NCI-H2081 (cell line): Measurements from ENCODE around the gene DIDO1.

Experiments used
- DNase-seq, 2 experiments: peaks; one replicate each; lab custom pipeline; 2025; lab: John Stamatoyannopoulos, UW

DIDO1 gene

DNA sequence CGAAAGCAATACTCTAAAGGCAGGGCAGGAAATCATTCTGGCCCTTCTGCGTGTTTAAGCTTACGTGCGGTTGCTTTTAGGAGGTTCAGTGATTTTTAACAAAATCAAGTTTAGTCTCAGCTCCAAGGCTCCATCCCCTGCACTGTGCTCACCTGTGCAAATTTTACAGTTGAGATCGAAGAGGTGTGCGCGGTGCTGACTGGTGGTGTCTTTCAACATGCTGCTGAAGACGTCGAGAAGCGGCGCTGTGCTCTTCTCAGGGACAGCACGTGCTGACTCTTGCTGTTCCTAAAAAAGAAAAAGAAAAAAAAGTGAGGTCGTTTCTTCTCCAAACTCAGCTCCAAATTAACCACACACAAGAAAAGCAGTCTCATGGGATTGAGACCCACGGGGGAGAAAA is 32.0 kb downstream of the DIDO1 start:
- no peak for DNase-seq

DNA sequence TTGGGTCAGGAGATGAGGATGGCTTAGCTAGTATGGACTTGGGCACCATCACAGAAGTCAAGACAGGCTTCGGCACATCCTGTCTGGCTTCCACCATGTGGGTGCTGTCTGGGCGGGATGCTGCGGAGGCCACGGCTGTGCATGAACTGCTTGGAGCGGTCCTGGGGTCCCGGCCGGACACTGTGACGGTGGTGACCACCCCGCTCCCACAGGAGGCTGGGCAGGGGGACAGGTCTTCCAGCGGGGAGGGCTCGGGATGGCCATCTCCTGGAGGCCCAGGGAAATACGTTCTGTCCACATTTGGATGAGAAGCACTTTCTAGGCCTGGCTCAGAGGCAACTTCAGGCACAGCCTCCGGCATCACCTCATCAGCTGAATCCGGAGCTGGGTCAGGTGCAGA is 32.6 kb downstream of the DIDO1 start:
- DNase-seq = no peak

DNA sequence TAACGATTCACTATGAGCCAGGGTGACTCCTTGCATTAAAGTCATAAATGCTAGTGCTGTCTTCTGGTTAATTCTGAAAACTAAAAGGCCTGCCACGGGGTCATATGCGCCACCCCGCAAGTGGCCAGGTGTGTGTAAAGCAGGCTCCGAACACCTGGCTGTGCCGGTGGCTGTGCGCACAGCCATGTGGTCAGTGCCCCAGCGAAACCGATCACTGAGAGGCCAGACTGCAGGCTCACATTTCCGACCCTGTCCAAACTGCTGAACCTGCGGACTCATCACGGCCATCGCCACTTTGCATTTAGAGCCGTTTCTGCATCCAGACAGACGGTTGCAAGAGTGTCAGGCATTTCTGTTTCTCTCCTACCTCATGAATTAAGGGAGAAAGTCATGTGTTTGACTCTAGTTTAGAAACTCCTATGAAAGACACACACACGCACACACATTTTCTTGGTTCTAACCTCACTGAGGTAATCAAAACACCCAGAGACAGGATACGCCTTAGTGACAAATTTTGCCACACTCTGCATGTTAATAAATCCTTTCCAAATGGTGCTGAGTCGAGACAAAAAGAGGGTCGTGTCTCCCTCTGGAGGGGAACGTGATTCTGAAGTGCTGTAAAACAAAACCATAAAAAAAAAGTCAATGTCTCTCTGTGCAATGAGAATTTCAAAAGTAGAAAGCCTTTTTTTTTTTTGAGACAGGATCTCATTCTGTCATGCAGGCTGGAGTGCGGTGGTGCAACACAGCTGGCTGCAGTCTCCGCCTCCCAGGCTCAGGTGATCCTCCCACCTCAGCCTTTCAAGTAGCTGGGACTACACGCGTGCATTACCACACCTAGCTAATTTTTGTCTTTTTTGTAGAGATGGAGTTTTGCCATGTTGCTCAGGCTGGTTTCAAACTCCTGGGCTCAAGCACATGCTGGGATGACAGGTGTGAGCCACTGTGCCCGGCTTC is 33.7 kb downstream of the DIDO1 start:
- no peak for DNase-seq

DNA sequence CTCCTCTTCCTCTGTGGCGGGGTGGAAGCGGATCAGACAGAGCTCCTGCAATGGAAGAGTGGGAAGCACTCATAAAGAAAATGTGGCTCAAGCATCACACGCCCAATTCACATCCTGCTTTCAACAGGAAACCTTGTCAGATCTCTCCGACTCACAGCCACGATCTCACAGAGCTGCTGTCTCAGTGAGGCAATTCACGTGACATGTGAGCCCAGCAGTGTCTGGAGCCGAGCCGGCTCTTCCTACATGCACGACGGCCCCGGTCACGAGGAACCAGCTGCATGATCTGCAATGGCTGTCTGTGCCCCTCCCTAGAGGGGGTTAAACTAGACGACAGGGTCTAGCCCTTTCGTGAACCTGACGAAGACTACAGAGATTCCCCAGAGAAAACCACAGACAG is 35.2 kb downstream of the DIDO1 start:
- DNase-seq = no peak

DNA sequence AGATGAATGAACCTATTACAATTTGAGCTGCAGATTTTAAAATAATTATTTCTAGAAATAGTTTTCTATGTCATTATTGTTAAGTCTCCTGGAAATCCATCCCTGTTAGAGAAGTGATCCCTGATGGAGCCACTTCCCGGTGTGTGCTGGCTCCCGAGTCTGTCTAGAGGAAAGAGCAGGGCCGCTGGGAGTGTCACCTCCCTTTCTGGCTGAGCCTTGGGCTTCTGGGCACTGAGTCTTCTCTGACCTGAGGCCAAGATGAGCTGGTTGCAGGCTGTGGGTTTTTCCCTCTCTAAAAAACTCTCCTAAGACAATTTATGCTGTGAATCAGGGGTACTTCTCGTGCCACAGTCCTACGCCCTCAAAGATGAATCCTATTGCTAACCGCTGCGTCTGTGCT is 35.9 kb downstream of the DIDO1 start:
- no peak for DNase-seq

DNA sequence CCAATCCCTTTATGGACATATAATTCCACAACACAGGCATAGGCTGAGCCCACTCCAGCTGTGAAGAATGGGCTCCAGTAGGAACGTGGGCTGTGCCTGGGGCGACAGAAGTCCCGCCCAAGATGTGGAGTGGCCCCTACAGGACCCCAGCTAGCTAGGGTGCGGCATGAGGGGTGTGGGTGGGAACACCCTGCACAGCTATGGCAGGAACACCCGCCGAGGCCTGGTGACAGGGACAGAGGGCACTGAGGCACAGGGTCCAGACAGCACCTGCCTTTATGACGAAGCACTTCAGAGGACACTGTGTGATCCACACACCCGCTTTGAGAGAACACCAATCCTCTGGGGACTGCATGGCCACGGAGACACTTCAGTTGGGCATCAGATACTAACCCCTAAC is 36.4 kb downstream of the DIDO1 start:
- no peak for DNase-seq

DNA sequence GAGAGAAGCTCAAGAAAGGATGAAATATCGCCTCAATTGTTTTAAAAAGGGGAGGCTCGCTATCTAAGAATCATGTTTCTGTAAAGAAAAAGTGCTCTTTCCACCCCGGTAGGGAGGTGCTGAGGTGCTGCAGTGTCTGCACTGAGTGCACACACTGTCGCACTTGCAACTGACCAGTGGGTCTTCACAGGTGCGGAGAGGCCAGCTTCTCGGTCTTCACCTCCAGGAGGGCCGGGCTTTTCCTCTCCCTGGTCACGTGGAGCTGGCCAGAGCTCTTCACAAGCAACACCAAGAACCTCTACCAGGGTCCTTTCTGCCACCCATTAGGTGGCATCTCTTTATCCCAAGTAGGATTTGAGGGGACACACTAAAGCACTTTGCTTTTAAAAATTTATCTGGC is 36.9 kb downstream of the DIDO1 start:
- DNase-seq = no peak

DNA sequence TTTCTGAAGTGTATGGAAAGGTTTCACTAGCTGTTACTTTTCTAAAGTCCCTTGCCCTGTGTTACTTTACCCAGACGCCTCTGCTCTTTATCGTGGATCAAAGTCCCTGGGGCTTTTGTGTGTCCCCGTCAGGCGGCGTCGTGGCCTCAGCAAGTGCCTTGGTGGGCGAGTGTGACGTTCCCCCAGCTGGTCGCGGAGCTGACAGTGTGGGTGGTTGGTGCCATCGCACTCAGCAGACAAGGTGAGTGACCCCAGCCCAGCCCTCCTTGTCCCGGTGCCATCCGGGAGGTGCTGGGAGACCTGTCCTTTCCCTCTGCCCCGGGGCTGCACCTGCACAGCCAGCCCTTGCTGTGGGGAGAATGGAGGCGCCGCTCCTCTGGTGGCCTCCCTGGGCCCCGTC is 37.4 kb downstream of the DIDO1 start:
- no peak for DNase-seq

DNA sequence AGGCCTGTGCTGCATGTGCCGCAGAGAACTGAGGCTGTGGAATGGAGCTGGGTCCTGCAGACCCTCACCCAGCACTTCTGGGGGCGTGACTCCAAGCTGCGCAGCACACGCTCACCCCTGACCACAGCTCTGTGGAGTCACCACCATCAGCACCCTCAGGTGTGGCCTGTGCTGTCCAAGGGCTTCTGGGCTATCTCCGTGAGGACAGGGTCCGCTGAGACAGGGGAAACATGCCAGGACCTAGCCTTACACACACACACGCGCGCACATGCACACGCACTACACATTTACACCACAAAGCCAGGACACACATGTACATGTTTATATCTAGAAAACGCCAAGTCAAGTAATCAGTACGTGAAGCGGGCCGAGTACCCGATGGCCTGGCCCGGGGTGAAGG is 37.9 kb downstream of the DIDO1 start:
- no peak for DNase-seq

DNA sequence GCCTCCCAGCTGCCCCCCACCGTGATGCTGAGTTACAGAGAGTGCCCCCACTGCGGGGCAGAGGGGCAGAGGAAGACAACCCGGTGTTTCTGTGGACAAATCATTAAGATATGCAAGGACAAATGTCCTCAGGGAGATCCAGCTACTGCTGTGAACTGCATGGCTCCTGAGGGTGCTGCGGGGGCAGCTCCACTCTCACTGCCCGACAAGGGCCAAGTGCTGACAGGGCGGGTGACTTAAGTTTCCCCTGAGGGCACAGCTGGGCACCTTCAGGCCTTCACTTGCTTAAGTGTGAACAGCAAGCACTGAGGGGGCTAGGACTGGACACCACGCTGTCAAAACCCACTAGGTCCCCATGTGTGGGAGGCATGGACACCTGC is 38.5 kb downstream of the DIDO1 start:
- no peak for DNase-seq

DNA sequence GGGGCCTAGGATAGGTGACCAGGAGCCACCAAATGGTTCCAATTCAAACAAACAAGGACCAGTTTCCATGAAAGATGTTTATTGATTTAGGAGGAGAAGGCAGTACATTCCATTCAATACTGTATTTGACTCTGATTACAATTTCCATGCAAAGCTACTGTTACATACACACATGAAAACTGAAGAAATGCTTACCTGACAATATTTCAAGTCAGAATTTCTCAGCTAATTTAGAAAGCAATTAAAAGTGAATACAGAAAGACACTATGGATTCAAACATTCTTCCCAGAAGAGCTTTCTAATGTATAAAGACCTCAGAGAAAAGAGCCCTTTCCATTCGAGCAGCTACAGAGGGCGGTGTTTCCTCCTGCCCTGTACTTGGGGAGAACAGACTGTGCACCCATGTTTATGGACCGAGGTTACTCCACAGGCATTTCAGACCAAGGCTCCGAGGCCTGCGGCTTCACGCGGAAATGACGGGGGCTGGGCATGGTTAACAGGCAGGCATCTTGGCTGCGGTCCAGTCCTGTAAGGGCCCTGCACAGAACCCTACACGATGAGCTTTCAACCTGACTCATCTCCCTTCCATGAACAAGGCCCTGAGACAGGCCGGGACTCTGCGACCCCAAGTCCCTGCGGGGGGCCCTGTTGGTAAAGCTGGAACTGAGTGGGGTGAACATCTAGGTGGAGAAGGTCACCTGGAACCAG is 39.0 kb downstream of the DIDO1 start:
- peak in 1 of 2 experiments; percentile 46 for DNase-seq

DNA sequence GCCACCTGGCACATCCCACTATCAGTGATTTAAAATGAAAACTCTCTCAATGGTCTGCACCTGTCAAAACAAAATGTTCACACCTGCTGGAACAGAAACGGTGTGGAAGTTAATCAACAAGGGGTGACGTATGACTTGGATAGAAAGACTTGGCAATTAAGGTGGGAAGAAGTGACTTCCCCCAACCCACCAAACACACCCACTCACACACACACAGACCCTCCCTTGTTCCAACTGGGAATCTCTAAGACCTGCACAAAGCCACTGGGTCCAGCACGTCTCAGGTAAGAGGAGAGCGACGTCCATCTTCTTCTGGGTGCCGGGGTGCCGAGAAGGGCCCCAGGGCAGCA is 39.6 kb downstream of the DIDO1 start:
- DNase-seq = peak in 1 of 2 experiments; percentile 83

DNA sequence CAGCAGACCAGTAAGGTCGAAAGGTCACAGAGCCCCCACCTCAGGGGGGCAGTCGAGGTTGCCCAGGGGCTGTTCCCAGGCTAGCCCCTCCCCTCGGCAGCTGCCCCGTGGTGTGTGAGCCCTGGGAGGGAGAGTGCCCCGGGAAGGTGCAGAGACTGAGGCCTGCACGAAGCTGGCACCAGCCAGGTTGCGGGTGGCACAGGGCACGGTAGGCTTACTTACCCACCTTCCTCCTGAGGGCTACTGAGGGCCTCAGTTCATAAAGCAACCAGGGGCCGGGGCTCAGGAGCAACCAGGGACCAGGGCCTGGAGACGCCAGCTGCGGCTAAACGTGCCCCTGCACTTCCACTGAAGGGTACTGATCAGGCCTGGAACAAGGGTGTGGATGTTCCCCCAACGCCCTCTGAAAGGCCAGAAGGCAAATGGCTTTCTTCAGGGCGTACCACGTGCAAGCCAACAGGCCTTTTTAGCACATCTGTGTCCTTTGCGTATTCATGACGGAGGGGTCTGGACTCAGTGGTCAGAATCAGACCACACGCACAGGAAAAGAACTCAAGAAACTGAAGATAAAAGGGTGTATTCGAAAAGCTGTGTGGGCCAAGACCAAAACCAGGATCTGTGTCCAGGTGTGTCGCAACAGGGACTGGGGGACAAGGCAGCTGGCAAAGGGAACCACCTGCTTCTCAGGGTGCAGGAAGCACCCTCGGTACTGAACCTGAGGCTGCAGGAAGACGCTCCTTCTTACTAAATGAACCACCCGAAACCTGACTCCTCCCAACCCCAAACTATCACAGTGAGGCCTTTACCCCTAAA is 40.2 kb downstream of the DIDO1 start:
- DNase-seq = peak in 1 of 2 experiments; percentile 44

DNA sequence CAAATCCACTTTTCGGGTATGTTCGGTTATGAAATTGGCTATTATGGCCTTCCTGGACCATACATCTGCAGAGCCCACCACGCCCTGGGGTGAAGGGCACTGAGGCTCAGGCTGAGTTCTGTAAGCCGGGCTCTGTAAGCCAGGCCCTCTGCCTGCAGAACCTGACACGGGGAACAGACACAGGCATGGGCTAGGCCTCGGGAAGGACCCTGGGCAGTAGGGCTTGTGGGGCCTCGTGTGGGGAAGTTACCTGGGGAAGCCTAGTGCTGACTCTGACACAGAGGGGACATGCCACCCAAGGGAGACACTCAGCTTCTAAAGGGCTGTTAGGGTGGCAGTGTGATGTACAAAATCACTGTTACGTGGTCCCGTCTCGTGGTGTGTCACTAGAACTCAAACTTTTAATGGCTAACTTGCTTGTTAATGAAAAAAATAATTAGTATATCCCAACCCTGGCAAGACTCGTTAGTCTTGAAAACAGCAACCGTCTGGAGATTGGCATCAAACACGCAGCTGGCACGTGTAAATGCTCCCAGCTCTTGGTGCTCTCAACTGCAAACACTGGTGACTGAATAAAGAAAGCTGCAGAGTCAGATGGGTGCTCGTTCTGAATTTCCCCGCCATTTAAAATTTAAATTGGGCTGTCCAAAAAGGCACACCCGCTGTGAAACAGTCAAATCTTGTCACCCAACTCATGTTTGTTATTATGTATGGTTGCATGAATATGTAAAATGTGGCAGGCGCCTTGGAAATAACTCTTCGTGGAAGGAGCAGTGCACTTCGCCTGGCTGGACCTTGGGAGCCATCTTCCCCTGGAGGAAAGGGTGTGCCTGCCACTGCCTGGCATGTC is 41.0 kb downstream of the DIDO1 start:
- no peak for DNase-seq

DNA sequence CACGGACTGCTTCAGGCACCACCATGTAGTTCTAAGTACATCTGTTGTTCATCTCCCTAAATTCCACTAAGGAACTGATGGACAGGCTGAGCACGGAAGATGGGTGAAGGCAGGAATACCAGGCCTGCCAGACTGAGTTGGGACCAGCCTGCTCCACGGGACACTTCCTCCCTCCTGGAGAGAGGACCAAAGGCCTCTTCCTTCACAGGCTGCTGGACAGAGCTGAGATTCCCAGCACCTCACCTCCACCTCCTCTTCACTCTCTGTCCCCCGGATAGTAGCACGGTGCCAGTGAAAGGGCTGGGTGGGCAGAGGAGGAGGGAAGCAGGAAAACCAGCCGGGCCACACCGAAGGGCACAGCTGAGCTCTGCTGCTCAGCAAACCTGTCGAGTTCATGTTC is 41.7 kb downstream of the DIDO1 start:
- no peak for DNase-seq

DNA sequence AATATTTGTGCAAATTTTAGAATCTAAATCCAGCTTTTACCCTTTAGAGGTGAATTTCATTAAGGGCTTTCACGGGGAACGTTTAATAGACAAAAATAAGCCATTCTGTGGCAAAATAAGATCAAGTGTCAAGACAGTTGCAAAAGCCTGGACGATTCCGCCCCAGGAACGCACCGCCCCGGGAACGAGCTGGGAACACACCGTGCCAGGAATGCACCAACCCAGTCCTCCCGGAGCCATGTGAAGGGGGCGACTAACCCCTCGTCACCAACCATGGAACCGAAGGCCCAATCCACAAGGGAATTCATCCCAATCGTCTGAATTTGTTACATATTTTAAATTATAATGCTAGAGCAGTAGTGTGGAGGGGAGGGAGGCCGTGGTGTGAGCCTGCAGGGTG is 43.9 kb downstream of the DIDO1 start:
- DNase-seq = no peak

DNA sequence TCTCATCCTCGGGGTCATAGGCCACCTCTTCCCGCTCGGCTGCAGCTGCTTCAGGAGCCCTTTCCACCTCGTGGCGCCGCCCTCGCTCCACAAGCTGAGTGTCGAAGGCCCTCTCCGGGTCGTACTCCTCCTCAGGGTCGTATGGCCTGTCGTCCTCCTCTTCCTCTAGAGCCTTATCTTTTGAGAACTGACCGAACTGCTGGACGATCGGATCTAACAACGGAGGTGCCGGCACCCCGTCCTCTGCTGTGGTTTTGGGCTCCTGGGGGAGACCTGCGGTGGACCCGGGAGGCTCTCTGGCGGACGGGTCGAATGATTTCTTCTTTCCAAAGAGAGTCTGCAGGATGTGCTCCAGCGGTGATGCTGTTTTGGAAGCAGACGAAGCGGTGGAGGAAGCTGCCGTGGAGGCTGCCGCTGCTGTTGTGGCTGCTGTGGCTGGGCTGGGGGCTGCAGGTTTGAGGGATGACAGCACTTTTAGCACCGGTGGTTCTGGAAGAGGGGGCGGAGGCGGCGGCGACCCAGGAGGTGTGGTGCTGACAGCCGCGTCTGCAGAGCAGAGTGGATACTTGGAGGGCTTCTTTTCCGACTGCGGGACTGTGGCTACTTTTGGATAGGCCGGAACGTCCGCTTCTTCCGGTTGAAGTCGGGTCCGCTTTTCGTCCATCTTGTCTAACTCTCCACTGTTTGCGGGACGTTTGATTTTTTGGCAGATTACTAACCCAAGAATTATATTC is 44.5 kb downstream of the DIDO1 start:
- DNase-seq = no peak

DNA sequence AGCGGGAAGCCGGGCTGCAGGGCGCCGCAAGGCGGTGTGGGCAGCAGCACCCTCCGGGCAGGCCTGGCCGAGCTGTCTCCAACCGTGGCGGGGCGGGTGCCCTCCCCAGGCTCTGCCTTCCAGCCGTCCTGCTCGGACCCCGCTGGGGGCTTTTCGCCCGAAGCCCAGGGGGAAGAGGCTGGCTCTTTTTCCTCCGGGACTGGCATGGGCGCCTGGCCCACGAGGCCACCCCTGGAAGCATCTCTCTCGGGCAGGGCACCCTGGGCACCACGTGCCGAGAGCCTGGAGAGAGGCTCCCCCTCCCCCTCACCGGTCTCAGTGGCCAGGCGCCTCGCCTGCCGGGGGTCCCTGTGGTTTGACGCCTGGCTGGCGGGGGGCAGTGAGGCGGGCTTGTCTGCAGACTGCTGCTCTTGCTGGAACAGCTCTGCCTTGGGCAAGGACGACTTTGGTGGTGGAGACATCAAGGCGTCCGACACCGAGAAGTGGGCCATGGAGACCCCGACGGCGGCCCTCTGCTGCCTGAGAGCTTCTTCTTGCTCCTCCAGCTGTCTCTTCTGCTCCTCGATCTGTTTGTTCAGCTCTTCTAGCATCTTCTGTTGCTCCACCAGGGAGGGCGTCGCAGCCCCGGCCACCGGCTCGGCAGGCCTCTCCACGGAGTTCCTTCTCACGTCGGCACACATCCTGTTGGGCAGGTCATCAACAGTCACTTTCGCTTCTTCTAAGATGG is 45.2 kb downstream of the DIDO1 start:
- DNase-seq = no peak

DNA sequence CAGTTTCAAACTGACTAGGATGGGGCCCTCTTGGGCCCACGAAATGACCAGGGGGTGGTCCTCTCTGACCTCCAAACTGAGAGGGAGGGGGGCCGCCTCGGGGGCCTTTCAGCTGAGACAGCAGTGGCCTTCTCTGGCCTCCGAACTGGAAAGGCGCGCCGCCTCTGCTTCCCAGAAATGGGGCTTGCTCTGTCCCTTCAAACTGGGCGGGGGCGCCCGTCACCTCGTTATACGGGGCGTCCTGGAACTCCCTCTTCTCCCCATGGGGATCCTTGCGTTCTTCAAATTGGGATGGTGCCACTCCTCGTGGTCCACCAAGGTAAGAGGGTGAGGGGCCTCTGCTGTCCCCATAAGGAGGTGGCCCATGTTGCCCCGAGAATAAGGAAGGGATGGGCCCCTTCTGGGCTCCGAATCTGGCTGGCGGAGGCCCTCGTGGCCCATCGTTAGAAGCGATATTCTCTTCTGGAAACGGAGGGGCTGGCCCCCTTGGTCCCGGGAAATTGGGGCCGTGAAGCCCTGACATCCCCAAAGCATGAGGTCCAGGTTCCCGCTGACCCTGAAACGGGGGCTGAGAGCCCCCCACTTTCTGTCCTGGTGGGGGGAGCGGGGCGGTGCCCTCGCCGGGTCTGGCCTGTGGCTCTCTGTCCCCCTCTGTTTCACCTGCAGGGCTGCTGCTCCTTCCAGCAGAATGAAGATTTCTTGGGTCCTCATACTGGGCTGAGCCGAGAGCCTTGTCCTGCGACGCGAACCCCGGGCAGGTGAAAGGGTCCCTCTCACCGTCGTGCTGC is 46.0 kb downstream of the DIDO1 start:
- no peak for DNase-seq
